HL-60 (cell line): ENCODE data around the gene GGA3.

Experiments
- GABPA ChIP-seq: IDR thresholded peaks from 2 replicates; pipeline ENCODE4 v1.6.1; 2012; ENCODE audit warnings: low read depth
- POLR2AphosphoS5 ChIP-seq: IDR thresholded peaks from 2 replicates; pipeline ENCODE4 v1.6.1; 2012; ENCODE audit warnings: low read depth
- SPI1 ChIP-seq: IDR thresholded peaks from 2 replicates; pipeline ENCODE4 v1.6.1; 2012; ENCODE audit warnings: low read depth, mild to moderate bottlenecking, borderline replicate concordance
- TF ChIP-seq, protein P1 (sequence below): IDR thresholded peaks from one replicate; pipeline ENCODE4 v1.5.1; 2011; ENCODE audit warnings: low read length, control low read depth, inconsistent platforms; ENCODE audit not compliant: insufficient read depth
- TF ChIP-seq, protein P2 (sequence below): IDR thresholded peaks from 2 replicates; pipeline ENCODE4 v1.6.1; 2012; ENCODE audit warnings: low read depth; ENCODE audit not compliant: insufficient replicate concordance

DNA sequence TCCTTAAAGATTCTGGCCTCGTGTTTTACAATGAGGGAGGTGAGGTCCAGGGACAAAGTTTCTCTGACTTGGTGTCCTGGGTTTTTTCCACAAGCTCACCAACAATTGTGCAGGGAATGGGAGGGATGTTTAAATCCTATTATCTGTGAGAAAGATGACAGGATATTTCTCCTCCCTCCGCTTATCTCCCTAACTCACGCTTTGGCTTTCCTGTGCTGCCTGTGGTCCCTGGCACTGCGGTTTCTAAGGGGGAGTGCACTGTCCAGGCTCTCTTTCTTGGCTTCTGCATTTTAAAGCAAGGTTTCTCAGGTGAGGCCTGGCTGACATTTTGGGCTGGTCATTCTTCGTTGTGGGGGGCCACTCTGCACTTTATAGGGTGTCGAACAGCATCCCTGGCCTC, 16.4 kb downstream of the GGA3 start:
- TF ChIP-seq, protein P1, sequence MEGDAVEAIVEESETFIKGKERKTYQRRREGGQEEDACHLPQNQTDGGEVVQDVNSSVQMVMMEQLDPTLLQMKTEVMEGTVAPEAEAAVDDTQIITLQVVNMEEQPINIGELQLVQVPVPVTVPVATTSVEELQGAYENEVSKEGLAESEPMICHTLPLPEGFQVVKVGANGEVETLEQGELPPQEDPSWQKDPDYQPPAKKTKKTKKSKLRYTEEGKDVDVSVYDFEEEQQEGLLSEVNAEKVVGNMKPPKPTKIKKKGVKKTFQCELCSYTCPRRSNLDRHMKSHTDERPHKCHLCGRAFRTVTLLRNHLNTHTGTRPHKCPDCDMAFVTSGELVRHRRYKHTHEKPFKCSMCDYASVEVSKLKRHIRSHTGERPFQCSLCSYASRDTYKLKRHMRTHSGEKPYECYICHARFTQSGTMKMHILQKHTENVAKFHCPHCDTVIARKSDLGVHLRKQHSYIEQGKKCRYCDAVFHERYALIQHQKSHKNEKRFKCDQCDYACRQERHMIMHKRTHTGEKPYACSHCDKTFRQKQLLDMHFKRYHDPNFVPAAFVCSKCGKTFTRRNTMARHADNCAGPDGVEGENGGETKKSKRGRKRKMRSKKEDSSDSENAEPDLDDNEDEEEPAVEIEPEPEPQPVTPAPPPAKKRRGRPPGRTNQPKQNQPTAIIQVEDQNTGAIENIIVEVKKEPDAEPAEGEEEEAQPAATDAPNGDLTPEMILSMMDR, result no peak
- TF ChIP-seq POLR2AphosphoS5 (no peak), SPI1 (peak; percentile 19; the same call in 1 of the 2 replicates), GABPA (no peak)
- TF ChIP-seq, protein P2, sequence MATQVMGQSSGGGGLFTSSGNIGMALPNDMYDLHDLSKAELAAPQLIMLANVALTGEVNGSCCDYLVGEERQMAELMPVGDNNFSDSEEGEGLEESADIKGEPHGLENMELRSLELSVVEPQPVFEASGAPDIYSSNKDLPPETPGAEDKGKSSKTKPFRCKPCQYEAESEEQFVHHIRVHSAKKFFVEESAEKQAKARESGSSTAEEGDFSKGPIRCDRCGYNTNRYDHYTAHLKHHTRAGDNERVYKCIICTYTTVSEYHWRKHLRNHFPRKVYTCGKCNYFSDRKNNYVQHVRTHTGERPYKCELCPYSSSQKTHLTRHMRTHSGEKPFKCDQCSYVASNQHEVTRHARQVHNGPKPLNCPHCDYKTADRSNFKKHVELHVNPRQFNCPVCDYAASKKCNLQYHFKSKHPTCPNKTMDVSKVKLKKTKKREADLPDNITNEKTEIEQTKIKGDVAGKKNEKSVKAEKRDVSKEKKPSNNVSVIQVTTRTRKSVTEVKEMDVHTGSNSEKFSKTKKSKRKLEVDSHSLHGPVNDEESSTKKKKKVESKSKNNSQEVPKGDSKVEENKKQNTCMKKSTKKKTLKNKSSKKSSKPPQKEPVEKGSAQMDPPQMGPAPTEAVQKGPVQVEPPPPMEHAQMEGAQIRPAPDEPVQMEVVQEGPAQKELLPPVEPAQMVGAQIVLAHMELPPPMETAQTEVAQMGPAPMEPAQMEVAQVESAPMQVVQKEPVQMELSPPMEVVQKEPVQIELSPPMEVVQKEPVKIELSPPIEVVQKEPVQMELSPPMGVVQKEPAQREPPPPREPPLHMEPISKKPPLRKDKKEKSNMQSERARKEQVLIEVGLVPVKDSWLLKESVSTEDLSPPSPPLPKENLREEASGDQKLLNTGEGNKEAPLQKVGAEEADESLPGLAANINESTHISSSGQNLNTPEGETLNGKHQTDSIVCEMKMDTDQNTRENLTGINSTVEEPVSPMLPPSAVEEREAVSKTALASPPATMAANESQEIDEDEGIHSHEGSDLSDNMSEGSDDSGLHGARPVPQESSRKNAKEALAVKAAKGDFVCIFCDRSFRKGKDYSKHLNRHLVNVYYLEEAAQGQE, result no peak
